Ovary (tissue), 9 donors: ENCODE data around the gene PDCD6IP. TPM values are rescaled to one million over a fixed set of nuclear protein-coding genes. Genes with fewer than 3 reads are reported as not detected.

Source experiments
- DNase-seq, 5 donors: peaks; one replicate each; pipeline ENCODE4 v3.0.0-alpha.2; 2019 to 2020
- H3K27ac ChIP-seq, 2 donors: fragments of 200-600 bp; one replicate each; pipeline versions ENCODE4 v1.5.1 to v1.8.0; 2019 to 2022
- H3K27me3 ChIP-seq: fragments of 200-600 bp; one replicate; pipeline ENCODE4 v1.8.0; 2022
- H3K36me3 ChIP-seq: fragments of 200-600 bp; sonication (generic); one replicate; pipeline ENCODE4 v1.5.1; 2019
- H3K4me1 ChIP-seq: one replicate; pipeline ENCODE4 v1.8.1; 2013; ENCODE audit warnings: mild to moderate bottlenecking, moderate library complexity; ENCODE audit not compliant: insufficient read depth
- H3K4me3 ChIP-seq: fragments of 200-600 bp; sonication (generic); one replicate; pipeline ENCODE4 v1.5.1; 2017
- H3K9me3 ChIP-seq, 2 donors: fragments of 200-600 bp in 1 of 2; sonication (generic) in 1 of 2; one replicate each; pipeline versions ENCODE4 v1.5.1 to v1.8.1; 2013 to 2019; ENCODE audit warnings: mild to moderate bottlenecking in 1 of 2, moderate library complexity in 1 of 2
- EP300 ChIP-seq: sonication (generic); formaldehyde crosslinking; IDR thresholded peaks from one replicate; pipeline ENCODE4 v1.6.1; 2017; ENCODE audit warnings: antibody characterized with exemption
- POLR2A ChIP-seq: fragments of 450-650 bp; IDR thresholded peaks from one replicate; pipeline ENCODE4 v1.6.1; 2017; ENCODE audit warnings: antibody characterized with exemption, mild to moderate bottlenecking, moderate library complexity
- WGBS, 3 donors: extraction: QIAGEN DNeasy Blood & Tissue Kit in 1 of 3; methylation state at CpG; one replicate each; pipeline versions ENCODE4 v1.1.5 to v1.1.7; 2013 to 2017; 5-methylcytosine and 5-hydroxymethylcytosine counted together
- intact Hi-C, 4 donors: fragments of 100-400 bp; cut with DNase I; formaldehyde crosslinking; loops; one replicate each; pipeline versions ENCODE4 v1.11.0 to v1.15.1; 2022 to 2023
- polyA plus RNA-seq, 2 donors: library from polyadenylated mRNA; stranded (reverse); fragments of 200-250 nt in 1 of 2; fragments of 350-450 nt in 1 of 2; fragmentation: Illumina TruSeq in 1 of 2; extraction: RNeasy Lipid Tissue Mini Kit (QIAGEN cat#74804) in 1 of 2; gene quantifications; one replicate each; pipeline ENCODE4 v1.2.3, GENCODE V29; 2013 to 2014
- total RNA-seq, 7 donors: library from RNA; depleted of rRNA in 2 of 7; stranded (reverse); fragments of >200 nt in 2 of 7; fragmentation: NEBNext Ultra II Directional in 3 of 7; extraction: Animal tissue kit (Norgen Biotek cat#: 25700) in 3 of 7; gene quantifications; one replicate each; pipeline versions ENCODE4 v1.1.0 to v1.2.4, GENCODE V29; 2016 to 2023
- TF ChIP-seq, protein P1 (sequence below), 3 donors: fragments of 450-650 bp in 2 of 3; fragments of 200-600 bp in 1 of 3; IDR thresholded peaks; one replicate each; pipeline versions ENCODE4 v1.5.1 to v1.8.0; 2016 to 2022; ENCODE audit warnings: antibody characterized with exemption in 3 of 3, mild to moderate bottlenecking in 1 of 3
- donor health status: DM: no; HTN: no; CAD: no; lungs with moderate emphysema.
- donor health status: DM: no; HTN: no; CAD: no.
- donor health status: Bipolar disorder and iron deficiency.
- donor health status: DM: yes; HTN: yes; CAD: no.
- donor health status: DM: no; HTN: no; CAD: no.
- donor health status: DM: yes; HTN: yes; CAD: no.

PDCD6IP gene
- total and polyA plus RNA-seq, 9 donors: 40.0 to 166 (median 126) TPM

DNA sequence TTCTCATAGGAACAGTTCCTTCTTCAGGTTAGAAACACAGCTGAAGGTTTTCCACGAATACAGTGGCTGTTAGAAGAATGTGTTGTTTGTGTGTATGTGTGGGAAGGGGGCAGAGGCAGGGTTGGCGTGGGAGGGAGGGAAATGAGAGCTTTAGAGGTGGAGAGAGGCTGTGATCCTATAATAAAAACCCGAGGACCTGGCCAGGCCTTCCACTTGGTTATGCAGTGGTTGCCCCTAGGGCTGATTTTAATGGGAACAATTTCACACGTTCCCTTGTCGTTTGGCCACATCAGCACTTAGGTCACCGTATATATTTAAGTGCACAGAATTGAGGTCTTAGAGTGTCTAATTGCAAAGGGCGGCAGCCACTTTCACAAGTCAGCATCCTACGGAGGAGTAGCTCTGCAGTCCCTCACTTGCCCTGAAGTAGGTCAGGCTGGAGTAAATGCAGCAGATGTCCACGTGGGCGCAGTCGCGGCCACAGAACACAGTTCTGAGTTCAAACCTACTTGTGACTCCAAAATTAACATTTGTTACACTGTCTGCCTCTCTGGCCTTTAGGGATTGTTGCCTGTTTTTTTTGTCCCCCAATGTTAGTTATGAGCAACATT is 85.6 kb downstream of the PDCD6IP start:
- no peaks in the 10 kb centered on the region for H3K4me1 ChIP-seq
- H3K36me3 ChIP-seq: no peaks in the 10 kb centered on the region
- intact Hi-C loops: loop anchor here in 1 of 4 donors (10.0 kb wide), 1 partner anchor 801 kb away; no protein-coding TSS in a partner anchor
- TF ChIP-seq EP300 (no peak), POLR2A (no peak)
- TF ChIP-seq, protein P1, sequence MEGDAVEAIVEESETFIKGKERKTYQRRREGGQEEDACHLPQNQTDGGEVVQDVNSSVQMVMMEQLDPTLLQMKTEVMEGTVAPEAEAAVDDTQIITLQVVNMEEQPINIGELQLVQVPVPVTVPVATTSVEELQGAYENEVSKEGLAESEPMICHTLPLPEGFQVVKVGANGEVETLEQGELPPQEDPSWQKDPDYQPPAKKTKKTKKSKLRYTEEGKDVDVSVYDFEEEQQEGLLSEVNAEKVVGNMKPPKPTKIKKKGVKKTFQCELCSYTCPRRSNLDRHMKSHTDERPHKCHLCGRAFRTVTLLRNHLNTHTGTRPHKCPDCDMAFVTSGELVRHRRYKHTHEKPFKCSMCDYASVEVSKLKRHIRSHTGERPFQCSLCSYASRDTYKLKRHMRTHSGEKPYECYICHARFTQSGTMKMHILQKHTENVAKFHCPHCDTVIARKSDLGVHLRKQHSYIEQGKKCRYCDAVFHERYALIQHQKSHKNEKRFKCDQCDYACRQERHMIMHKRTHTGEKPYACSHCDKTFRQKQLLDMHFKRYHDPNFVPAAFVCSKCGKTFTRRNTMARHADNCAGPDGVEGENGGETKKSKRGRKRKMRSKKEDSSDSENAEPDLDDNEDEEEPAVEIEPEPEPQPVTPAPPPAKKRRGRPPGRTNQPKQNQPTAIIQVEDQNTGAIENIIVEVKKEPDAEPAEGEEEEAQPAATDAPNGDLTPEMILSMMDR (IDR thresholded peaks at IDR 0.05): no peak
- no peaks in the 10 kb centered on the region for H3K27me3 ChIP-seq
- no peak overlapping the region for H3K4me3 ChIP-seq
- H3K9me3 ChIP-seq: no peaks in the 10 kb centered on the region
- no peak overlapping the region for H3K27ac ChIP-seq
- DNase-seq: no peak
- WGBS, 3 donors: 17 to 29% (median 19%) methylated on average over 12 of the region's 12 CpGs

DNA sequence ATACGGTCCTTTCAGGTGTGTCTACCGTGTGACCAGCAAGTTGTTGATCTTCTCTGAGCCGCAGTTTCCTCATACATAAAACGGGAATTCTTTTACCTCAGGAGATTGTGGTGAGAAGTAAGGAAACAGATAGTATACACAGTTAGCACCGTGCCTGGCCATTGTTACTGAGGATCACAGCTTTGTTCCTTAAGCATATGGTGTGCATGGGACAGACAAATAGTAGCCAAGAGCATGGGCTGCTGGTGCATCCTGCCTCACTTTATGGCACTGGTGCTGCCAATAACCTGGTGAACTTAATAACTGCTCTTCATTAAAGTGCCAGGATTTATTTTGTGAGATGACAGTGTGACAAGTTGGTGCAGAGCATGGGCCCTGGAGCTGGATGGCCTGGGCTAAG is 86.3 kb downstream of the PDCD6IP start:
- intact Hi-C loops: loop anchor here in 1 of 4 donors (10.0 kb wide), 1 partner anchor 800 kb away; no protein-coding TSS in a partner anchor
- H3K27ac ChIP-seq: no peak overlapping the region
- TF ChIP-seq, protein P1 (IDR thresholded peaks at IDR 0.05): no peak
- TF ChIP-seq POLR2A (no peak), EP300 (no peak)
- no peaks in the 10 kb centered on the region for H3K9me3 ChIP-seq
- 72 to 74% (median 74%) methylated on average over 5 of the region's 5 CpGs for WGBS, 3 donors
- no peak for DNase-seq
- no peaks in the 10 kb centered on the region for H3K36me3 ChIP-seq
- no peaks in the 10 kb centered on the region for H3K4me1 ChIP-seq
- no peaks in the 10 kb centered on the region for H3K27me3 ChIP-seq
- H3K4me3 ChIP-seq: no peak overlapping the region

DNA sequence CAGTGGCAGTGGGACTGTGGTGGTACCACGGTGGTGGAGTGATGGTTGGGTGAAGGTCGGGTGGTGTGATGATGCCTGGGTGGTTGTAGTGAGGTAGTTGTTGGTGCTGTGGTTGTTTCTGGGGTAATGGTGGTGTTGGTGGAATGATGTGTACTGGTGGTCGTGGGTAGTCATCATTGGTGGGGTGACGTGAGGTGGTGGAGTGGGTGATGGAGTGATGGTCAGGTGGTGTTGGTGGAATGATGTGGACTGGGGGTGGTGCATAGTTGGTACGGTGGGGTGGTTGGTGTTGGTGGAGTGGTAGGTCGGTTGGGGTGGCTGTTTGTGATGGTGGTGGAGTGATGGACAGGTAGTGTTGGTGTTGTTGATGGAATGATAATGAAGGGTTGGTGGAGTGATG is 87.1 kb downstream of the PDCD6IP start:
- DNase-seq: no peak
- Histone ChIP-seq H3K9me3 (no peaks in the 10 kb centered on the region), H3K4me1 (no peaks in the 10 kb centered on the region), H3K4me3 (no peak overlapping the region), H3K27ac (no peak overlapping the region), H3K36me3 (no peaks in the 10 kb centered on the region), H3K27me3 (no peaks in the 10 kb centered on the region)
- 78 to 90% (median 90%) methylated on average over 6 of the region's 6 CpGs for WGBS, 3 donors
- TF ChIP-seq EP300: no peak
- TF ChIP-seq POLR2A: no peak
- intact Hi-C loops: loop anchor here in 1 of 4 donors (10.0 kb wide), 1 partner anchor 799 kb away; no protein-coding TSS in a partner anchor

DNA sequence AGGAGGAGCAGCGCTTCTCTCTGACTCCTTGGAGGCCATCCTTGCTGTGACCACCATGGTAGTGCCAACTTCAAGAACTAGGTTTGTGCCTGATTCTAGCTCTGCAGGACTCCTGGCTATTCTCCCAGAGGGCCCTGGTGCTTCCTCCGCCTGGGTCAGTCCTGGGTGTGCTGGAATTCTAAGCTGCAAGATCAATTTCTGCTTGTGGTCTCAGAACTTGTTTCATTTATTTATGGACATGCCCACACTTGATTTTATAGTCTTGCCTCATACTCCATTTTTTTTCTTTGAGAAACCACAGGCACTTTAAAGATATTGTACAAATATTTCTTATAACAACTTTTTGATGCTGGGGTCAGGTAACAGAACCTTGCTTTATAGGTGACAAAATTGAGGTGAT is 87.6 kb downstream of the PDCD6IP start:
- no peaks in the 10 kb centered on the region for H3K9me3 ChIP-seq
- intact Hi-C loops: loop anchor here in 1 of 4 donors (10.0 kb wide), 1 partner anchor 799 kb away; no protein-coding TSS in a partner anchor
- H3K36me3 ChIP-seq: no peaks in the 10 kb centered on the region
- H3K4me3 ChIP-seq: no peak overlapping the region
- H3K27me3 ChIP-seq: no peaks in the 10 kb centered on the region
- TF ChIP-seq EP300 (no peak), POLR2A (no peak)
- TF ChIP-seq, protein P1 (IDR thresholded peaks at IDR 0.05): no peak
- no peak overlapping the region for H3K27ac ChIP-seq
- H3K4me1 ChIP-seq: no peaks in the 10 kb centered on the region
- no peak for DNase-seq
- 90 to 93% (median 92%) methylated on average over 2 of the region's 2 CpGs for WGBS, 3 donors

DNA sequence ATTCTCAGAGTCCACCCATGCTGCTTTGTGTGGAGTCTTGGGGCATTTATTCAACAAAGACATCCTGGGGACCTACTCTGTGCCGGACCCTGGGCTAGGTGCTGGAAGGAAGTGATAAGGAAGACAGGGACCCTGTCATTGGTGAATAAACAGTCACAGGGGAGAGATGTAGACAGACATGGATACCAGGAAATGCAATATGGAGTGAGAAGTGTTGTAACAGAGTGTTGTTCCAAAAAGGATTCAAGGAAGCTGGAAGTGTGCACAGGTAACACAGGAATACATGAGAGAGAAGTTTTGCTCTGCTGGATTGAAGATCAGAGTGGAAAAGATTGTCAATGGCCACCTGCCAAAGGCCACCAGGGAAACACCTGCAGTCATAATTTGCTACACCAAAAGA is 89.0 kb downstream of the PDCD6IP start:
- H3K27me3 ChIP-seq: no peaks in the 10 kb centered on the region
- WGBS, 3 donors: 88 to 97% (median 95%) methylated on average over 1 of the region's 1 CpG
- no peak overlapping the region for H3K4me3 ChIP-seq
- H3K36me3 ChIP-seq: no peaks in the 10 kb centered on the region
- no peak for DNase-seq
- intact Hi-C loops: loop anchor here in 1 of 4 donors (10.0 kb wide), 1 partner anchor 797 kb away; no protein-coding TSS in a partner anchor
- H3K4me1 ChIP-seq: no peaks in the 10 kb centered on the region
- TF ChIP-seq EP300 (no peak), POLR2A (no peak)
- TF ChIP-seq, protein P1 (IDR thresholded peaks at IDR 0.05): no peak
- no peak overlapping the region for H3K27ac ChIP-seq
- H3K9me3 ChIP-seq: no peaks in the 10 kb centered on the region
